Activated B cell treated with CpG ODN at 0.5 μM for 24 hours (primary cell): ENCODE data around the gene BTBD9. TPM values are rescaled to one million over a fixed set of nuclear protein-coding genes. Genes with fewer than 3 reads are reported as not detected.

Source experiments
- ATAC-seq: fragments of 200-7000 bp; cut with Tn5 transposase; one replicate; pipeline ENCODE4 v1.10.0; 2021; ENCODE audit warnings: low read depth, mild to moderate bottlenecking, moderate library complexity
- CTCF ChIA-PET: fragments of 350-600 bp; sonication (Branson Sonifier 250); formaldehyde crosslinking; loops from one replicate; lab custom pipeline; 2021; ENCODE audit warnings: antibody characterized with exemption; lab: Charles Lee
- POLR2A ChIA-PET: fragments of 350-600 bp; sonication (Branson Sonifier 250); formaldehyde crosslinking; loops from one replicate; lab custom pipeline; 2021; ENCODE audit warnings: antibody characterized with exemption; lab: Charles Lee
- DNase-seq: peaks from one replicate; pipeline ENCODE4 v3.0.0; 2022
- H3K27ac Mint-ChIP-seq: one replicate; pipeline ENCODE4 v1.8.0; 2020; ENCODE audit warnings: mixed read lengths
- H3K27me3 Mint-ChIP-seq: one replicate; pipeline ENCODE4 v1.8.0; 2021; ENCODE audit warnings: mixed read lengths
- H3K36me3 Mint-ChIP-seq: one replicate; pipeline ENCODE4 v1.8.0; 2021; ENCODE audit warnings: low read depth, mixed read lengths
- H3K4me1 Mint-ChIP-seq: one replicate; pipeline ENCODE4 v1.8.0; 2021; ENCODE audit warnings: mixed read lengths
- H3K4me3 Mint-ChIP-seq: one replicate; pipeline ENCODE4 v1.8.0; 2020; ENCODE audit warnings: mild to moderate bottlenecking, mixed read lengths
- H3K9me3 Mint-ChIP-seq: one replicate; pipeline ENCODE4 v1.8.0; 2020; ENCODE audit warnings: mixed read lengths
- CTCF ChIP-seq: fragments of 200-600 bp; IDR thresholded peaks from one replicate; pipeline ENCODE4 v1.8.0; 2022; ENCODE audit warnings: antibody characterized with exemption, mild to moderate bottlenecking
- intact Hi-C: fragments of 100-400 bp; cut with micrococcal nuclease; formaldehyde crosslinking; loops from one replicate; pipeline ENCODE4 v1.15.1; 2024
- total RNA-seq: library from RNA; stranded (reverse); gene quantifications from 2 replicates; pipeline ENCODE4 v1.2.3, GENCODE V29; 2022

The BTBD9 gene
- total RNA-seq, 1 donor from 2014 or later, result 25.7 TPM

- no peaks in the 10 kb centered on the region for H3K9me3 Mint-ChIP-seq
- POLR2A ChIA-PET, result interaction anchor here (0.6 kb wide), 1 partner anchor 830 kb away, joined by 3 read pairs; no protein-coding TSS in a partner anchor
- peaks cover 39% of the 10 kb centered on the region for H3K36me3 Mint-ChIP-seq
- CTCF ChIA-PET, result interaction anchor here (0.8 kb wide), 1 partner anchor 14 kb away, joined by 3 read pairs; no protein-coding TSS in a partner anchor
- ATAC-seq (no peak), DNase-seq (no peak)
- H3K4me1 Mint-ChIP-seq, result peaks cover 47% of the 10 kb centered on the region
- H3K27ac Mint-ChIP-seq, result no peak overlapping the region
- no peak for TF ChIP-seq CTCF
- intact Hi-C loops, result no loop called here
- no peak overlapping the region for H3K4me3 Mint-ChIP-seq
- no peaks in the 10 kb centered on the region for H3K27me3 Mint-ChIP-seq
These were observed 46.7 kb upstream of the BTBD9 start for GRCh38 chr6:38686270-38687042.

DNA sequence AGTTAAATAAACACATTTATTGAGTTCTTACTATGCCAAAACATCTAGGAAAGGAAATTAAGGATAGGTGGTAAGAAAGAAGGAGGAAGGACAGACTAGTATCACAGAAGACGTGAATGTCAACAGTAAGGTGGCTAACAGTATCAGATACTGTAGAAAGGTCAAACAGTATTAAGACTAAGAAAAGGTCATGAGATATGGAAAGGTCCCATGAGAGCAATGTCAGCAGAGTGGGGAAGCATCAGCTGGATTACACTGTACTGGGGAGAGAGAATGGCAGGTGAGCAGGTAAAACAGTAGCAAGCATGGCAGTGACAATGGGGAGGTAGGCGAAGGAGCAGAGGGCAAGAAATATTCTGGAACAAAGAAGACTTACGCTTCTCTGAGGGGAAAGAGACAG lies 45.2 kb upstream of the BTBD9 start:
- Mint-ChIP-seq H3K9me3 (no peaks in the 10 kb centered on the region), H3K4me3 (no peak overlapping the region), H3K36me3 (peaks cover 46% of the 10 kb centered on the region), H3K27me3 (no peaks in the 10 kb centered on the region), H3K27ac (no peak overlapping the region), H3K4me1 (peaks cover 41% of the 10 kb centered on the region)
- TF ChIP-seq CTCF, result no peak
- ATAC-seq (no peak), DNase-seq (no peak)
- CTCF ChIA-PET, result no interaction called here
- POLR2A ChIA-PET, result no interaction called here
- intact Hi-C loops, result no loop called here

DNA sequence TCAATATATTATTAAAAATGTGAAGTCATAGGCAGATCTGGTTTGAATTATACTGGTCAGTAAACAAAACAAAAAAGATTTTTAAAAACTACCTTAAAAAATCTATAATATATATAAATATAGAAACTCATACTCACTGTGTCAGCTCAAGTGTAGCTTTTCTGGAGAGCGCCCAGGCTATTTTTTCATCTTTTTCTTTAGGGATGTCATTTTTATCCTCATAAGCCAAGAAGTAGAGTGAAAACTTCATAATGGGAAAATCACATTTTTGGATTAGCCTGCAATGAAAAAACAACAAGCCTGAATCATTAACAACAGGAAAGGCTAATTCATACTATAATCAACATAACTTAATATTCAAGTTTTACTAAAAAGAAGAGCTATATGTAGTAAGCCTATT lies 44.5 kb upstream of the BTBD9 start:
- intact Hi-C loops, result no loop called here
- H3K36me3 Mint-ChIP-seq, result peaks cover 50% of the 10 kb centered on the region

GRCh38 chr6:38681850-38682249 lies 42.1 kb upstream of the BTBD9 start:
- no peak for TF ChIP-seq CTCF
- ChIA-PET POLR2A (no interaction called here), CTCF (no interaction called here)
- intact Hi-C loops, result no loop called here
- no peaks in the 10 kb centered on the region for H3K27me3 Mint-ChIP-seq
- ATAC-seq (no peak), DNase-seq (no peak)
- H3K27ac Mint-ChIP-seq, result no peak overlapping the region
- H3K36me3 Mint-ChIP-seq, result peaks cover 62% of the 10 kb centered on the region
- no peak overlapping the region for H3K4me3 Mint-ChIP-seq
- H3K4me1 Mint-ChIP-seq, result peaks cover 40% of the 10 kb centered on the region
- H3K9me3 Mint-ChIP-seq, result no peaks in the 10 kb centered on the region

More for the DNA sequence above, 44.5 kb upstream of the BTBD9 start:
- ATAC-seq, result no peak
- POLR2A ChIA-PET, result no interaction called here
- Mint-ChIP-seq H3K4me1 (peaks cover 35% of the 10 kb centered on the region), H3K27me3 (no peaks in the 10 kb centered on the region), H3K4me3 (no peak overlapping the region), H3K9me3 (no peaks in the 10 kb centered on the region), H3K27ac (no peak overlapping the region)
- no peak for TF ChIP-seq CTCF
- no peak for DNase-seq
- CTCF ChIA-PET, result no interaction called here

DNA sequence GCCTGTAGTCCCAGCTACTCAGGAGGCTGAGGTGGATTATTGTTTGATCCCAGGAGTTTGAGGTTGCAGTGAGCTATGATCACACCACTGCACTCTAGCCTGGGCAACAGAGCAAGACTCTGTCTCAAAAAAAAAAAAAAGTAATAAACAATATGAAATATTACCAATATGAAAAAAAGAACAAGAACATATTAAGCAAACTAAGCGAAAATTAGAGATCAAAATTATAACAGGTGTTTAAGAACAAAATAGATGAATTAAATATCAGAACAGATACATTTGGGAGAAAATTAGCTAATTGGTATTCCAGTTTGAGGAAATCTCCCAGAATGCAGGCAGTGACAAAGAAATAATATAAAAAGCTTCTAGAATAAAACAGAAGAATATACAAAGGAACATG lies 39.9 kb upstream of the BTBD9 start:
- intact Hi-C loops, result loop anchor here (10.0 kb wide), 1 partner anchor 645 kb away; no protein-coding TSS in a partner anchor

More for the DNA sequence above, 39.9 kb upstream of the BTBD9 start:
- DNase-seq, result no peak
- Mint-ChIP-seq H3K27me3 (no peaks in the 10 kb centered on the region), H3K4me3 (no peak overlapping the region), H3K36me3 (peaks cover 69% of the 10 kb centered on the region), H3K9me3 (no peaks in the 10 kb centered on the region), H3K4me1 (peaks cover 43% of the 10 kb centered on the region), H3K27ac (no peak overlapping the region)
- no peak for TF ChIP-seq CTCF
- no peak for ATAC-seq
- POLR2A ChIA-PET, result no interaction called here
- CTCF ChIA-PET, result interaction anchor here (0.6 kb wide), 1 partner anchor 15 kb away, joined by 3 read pairs; no protein-coding TSS in a partner anchor
